22Rv1 (cell line): Measurements from ENCODE around the gene CHST10.
"Not testable (repeated sequence)": the region's sequence is repeated elsewhere in the genome, so short reads cannot be mapped to it uniquely, and the experiment has no call there.

Source experiments
- H3K27ac ChIP-seq: fragments of 450-650 bp; 2 replicates; pipeline ENCODE4 v1.5.1; 2017
- CTCF ChIP-seq: fragments of 450-650 bp; IDR thresholded peaks from 2 replicates; pipeline ENCODE4 v1.5.1; 2017; ENCODE audit warnings: mild to moderate bottlenecking
- ZFX ChIP-seq: fragments of 450-650 bp; IDR thresholded peaks from 2 replicates; pipeline ENCODE4 v1.6.1; 2017; ENCODE audit warnings: antibody characterized with exemption, borderline replicate concordance

The CHST10 gene

GRCh38 chr2:100380681-100381080 is 36.8 kb downstream of the CHST10 start:
- H3K27ac ChIP-seq: no peak overlapping the region
- TF ChIP-seq ZFX (no peak), CTCF (no peak)

- H3K27ac ChIP-seq: no peak overlapping the region
- TF ChIP-seq CTCF: no peak
- TF ChIP-seq ZFX: no peak
Observed at GRCh38 chr2:100376836-100377235, 40.6 kb downstream of the CHST10 start.

GRCh38 chr2:100367163-100367562 is 50.3 kb downstream of the CHST10 start:
- H3K27ac ChIP-seq: no peak overlapping the region
- TF ChIP-seq CTCF (no peak), ZFX (no peak)

DNA sequence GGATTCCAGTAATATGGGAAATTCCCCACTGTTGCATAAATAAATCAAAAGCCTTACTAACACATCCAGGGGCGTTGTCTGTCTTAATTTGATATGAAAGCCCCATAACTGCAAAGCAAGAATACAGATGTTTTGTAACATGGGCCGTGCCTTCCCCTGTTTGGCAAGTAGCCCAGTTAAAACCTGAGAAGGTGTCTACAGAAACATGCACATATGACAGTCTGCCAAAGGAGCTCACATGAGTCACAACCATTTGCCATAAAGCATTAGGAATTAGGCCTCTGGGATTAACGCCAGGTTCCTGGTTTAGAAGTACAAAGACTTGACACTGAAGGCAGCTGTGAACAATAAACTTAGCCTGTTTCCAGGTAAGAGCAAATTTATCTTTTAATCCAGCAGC is 52.0 kb downstream of the CHST10 start:
- no peak for TF ChIP-seq CTCF
- TF ChIP-seq ZFX: no peak
- H3K27ac ChIP-seq: no peak overlapping the region

GRCh38 chr2:100362269-100362668 is 55.2 kb downstream of the CHST10 start:
- H3K27ac ChIP-seq: not testable (repeated sequence)

DNA sequence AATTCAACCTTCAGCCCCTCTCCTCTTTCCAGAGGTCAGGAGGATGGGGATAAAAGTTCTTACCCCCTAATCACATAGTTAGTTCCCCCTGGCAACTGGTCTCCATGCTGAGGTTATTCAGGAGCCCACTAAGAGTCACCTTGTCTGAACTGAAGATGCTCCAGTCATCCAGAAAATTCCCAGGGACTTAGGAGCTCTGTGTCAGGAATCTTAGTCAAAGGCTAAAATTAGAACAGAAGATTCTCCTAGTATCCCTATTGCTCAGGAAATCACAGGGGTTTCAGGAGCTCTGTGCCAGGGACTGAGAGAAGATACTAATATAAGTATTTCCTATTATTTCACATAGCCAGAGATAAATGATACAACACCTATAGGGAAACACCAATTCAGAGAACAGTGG is 57.9 kb downstream of the CHST10 start:
- no peak overlapping the region for H3K27ac ChIP-seq
- no peak for TF ChIP-seq ZFX

DNA sequence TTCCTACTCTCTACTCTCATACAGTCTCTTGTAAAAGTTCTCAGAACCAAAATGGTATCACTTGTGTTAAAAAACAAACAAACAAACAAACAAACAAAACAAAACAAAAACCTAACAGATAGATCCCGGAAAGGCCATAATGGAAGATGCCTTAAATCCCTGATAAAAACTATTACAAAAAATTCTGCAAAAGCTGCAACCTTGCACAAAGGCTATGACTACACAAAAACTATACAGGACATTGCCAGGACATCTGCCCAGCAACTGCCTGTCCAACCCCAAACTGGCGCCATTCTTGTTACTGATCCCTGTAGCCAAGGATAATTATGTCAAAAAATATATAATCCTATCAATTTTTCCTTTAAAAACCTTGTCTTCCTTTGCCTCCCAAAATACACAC is 58.9 kb downstream of the CHST10 start:
- H3K27ac ChIP-seq: no peak overlapping the region
- TF ChIP-seq ZFX (no peak), CTCF (no peak)

GRCh38 chr2:100352521-100352920 is 64.9 kb downstream of the CHST10 start:
- H3K27ac ChIP-seq: no peak overlapping the region
- no peak for TF ChIP-seq CTCF
- TF ChIP-seq ZFX: no peak
